ENCODE data around the gene PRELID1.
"Not testable (repeated sequence)": the region's sequence is repeated elsewhere in the genome, so short reads cannot be mapped to it uniquely, and the experiment has no call there.

DNA sequence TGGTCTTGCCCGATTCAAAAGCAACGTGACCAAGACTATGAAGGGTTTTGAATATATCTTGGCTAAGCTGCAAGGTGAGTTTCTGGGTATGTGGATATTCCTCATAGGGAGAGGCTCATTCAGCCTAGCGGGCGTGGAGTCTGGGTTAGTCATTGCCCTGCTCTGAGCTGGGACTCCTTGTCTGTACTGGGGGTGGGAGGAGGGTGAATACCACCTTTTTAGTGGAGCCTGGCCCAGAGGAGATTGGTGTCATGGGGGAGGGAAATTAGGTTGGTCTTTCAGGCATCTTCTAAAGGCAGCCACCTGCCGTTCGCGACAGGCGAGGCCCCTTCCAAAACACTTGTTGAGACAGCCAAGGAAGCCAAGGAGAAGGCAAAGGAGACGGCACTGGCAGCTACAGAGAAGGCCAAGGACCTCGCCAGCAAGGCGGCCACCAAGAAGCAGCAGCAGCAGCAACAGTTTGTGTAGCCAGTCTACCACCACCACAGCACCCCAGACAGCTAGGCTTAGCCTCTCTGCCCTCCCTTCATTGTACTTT is 2.6 kb downstream of the PRELID1 start:
- not testable (repeated sequence) for TF ChIP-seq ELF4 (IDR thresholded peaks at IDR 0.05); SP1 (IDR thresholded peaks at IDR 0.05); ARNT (IDR thresholded peaks at IDR 0.05); FOXK2 (IDR thresholded peaks at IDR 0.05); SUZ12 (IDR thresholded peaks at IDR 0.05); CTBP1 (IDR thresholded peaks at IDR 0.05; ENCODE audit: borderline replicate concordance); HDGF (IDR thresholded peaks at IDR 0.05; ENCODE audit: borderline replicate concordance); FOXM1 (IDR thresholded peaks at IDR 0.05; ENCODE audit: borderline replicate concordance); BHLHE40 (IDR thresholded peaks at IDR 0.05; ENCODE audit: borderline replicate concordance); L3MBTL2 (conservative IDR thresholded peaks at IDR 0.05)
